ENCODE measurements around the gene SECISBP2.

SECISBP2 gene

GRCh38 chr9:89383030-89383720 is 64.9 kb downstream of the SECISBP2 start:
- no peak for FAIRE-seq

DNA sequence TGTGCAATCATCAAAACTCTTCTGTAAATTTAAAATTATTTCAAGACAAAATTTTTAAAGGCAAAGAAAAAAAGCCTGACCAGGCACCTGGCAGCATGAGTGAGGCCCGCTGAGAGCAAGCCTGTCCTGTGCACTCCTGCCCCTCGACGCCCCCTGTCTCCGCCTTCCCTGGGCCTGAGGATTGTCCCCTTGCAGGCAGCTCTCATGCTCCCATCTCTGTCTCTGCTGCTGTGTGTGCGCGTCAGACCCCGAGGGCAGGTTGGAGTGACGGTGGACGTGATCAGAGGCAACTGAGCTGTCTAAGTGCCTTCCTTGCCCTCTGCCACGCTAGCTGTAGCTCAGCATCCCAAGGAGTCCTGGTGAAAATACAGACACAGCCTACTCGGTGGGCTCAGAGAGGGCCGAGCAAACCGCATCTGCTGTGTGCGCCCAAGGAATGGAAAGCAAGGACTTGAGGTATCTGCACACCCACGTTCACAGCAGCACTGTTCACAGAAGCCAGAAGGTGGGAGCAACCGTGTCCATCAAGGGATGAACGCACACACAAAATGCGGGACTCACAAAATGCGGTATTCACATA is 65.5 kb downstream of the SECISBP2 start:
- no peak for FAIRE-seq

GRCh38 chr9:89384783-89385182 is 66.5 kb downstream of the SECISBP2 start:
- FAIRE-seq: no peak

- no peak for FAIRE-seq
Observed at GRCh38 chr9:89386206-89386605, 67.9 kb downstream of the SECISBP2 start.

DNA sequence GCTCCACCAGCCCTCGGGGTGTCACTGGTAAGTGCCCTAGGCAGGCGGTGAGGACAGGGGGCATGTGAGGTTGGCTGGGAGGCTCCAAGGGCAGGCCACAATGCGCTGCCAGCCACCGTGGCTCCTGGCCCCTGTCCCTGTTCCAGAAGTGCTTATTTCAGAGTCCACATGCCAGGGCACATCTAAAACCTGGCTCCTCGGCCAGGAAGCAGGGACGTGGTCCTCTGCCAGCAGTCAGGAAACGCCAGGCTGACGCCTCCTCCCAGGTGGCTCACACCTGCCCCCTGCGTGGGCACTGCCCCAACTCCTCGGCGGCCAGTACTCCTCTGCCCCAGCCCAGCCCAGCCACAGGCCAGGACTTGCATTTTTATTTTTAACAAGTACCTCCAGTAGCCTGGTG is 68.5 kb downstream of the SECISBP2 start:
- FAIRE-seq: no peak

DNA sequence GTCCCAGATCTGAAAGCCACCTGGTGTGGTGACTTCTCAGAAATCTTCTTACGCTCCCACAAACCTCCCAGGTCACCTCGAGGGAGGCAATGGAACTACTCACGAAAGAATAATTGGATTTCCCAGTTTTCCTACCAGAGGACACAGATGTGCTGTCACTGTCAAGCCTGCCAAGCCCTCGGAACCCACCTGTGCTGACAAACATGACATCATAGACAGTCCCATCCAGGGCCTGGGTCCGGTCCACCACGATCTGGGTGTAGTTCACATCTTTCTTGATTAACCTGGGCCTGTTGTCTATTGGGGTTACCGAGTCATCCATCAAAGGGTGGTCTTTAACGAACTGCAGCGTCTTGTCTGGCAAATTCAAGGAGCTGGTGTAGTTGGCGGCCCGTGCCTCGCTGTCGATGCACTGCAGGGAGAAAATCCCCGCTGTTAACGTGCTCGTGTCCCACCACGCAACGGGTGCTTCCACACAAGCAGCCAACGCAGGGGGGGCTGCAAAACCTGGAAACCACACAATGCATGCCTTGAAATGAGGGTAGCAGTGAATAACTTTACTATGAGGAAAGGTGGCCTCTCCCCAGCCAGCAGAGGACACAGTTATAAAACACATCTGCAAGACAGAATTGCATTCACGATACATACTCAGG is 69.0 kb downstream of the SECISBP2 start:
- FAIRE-seq: no peak

- FAIRE-seq: no peak
Observed at GRCh38 chr9:89388084-89388867, 70.0 kb downstream of the SECISBP2 start.

DNA sequence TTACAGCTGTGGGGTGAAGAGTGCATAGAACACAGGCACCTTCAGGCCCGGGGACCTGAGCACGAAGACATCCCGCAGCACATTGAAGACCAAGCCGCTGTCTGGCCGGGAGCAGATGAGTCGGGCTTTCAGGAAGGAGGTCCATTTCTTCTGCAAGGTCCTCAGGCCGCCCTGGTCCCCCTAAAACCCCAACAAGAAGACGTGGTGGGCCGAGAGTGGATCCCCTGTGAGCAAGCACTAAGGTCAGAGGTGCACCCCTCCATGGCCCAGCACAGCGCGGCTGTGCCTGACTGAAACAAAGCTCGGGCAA is 70.5 kb downstream of the SECISBP2 start:
- no peak for FAIRE-seq

DNA sequence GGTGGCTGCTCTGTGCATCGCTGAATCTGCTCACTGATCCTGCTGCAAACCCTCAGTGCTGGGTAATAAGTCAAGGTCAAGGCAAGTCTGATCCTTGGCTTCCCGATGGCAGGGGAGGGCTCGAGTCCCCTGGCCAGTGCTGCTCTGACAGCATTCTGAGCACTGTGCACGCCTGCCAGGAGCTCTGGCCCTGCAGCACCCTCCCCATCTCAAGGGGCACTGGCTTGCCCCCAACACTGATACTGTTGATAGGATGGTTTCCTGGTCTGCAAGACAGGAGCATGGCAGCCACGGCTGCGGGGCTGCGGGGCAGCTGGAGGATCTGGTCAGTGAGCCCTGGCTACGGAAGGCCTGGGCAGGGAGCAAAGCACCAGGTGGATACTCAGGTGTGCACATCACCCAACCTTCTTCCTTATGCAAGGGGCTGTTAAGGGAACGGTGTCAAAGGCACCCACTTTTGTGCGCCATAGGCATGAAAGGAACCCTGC is 71.8 kb downstream of the SECISBP2 start:
- FAIRE-seq: no peak

DNA sequence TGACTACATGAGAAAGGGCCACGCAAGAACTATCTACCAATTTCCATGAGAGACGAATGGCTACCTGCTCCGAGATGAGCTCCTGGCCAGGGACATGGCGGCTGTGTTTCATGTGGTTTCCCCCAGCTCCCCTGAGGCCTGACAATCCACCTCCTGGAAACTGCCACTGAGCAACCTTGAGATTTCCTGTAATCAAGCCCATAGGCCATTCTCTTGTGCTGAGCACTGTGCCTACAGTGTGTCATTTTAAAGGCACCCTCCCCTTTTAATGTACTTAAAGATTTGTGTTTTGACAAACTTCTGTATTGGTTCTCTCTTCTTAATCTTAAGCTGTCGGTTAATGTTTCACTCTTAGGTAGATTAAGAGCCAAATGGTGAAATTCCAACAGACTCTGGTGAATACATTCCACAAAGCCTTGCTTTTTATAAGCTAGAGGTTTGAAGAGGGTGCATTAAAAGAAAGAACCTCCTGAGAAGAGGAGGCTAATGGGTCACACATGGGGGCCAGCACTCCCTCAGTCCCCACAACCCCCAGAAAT is 72.3 kb downstream of the SECISBP2 start:
- no peak for FAIRE-seq

DNA sequence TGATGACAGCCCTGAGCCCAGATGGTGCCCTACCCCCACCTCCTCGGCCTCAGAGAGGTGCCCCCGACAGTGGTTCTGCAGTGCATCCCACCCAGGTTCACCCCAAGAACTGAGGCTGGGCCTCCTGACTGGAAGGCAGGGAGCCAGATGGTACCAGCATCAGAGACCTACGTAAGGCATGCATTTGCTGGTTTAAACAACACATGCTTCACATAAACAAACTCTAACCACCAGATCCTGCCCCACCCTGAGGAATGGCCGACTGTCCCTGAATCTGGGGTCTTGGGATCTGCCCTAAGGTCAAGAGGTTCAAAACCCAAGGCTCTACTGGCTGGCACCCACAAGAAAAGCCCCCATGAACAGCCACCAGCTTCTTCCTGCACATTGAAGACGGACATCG is 73.3 kb downstream of the SECISBP2 start:
- FAIRE-seq: no peak

GRCh38 chr9:89394412-89394811 is 76.1 kb downstream of the SECISBP2 start:
- FAIRE-seq: no peak

- no peak for FAIRE-seq
Observed at GRCh38 chr9:89395931-89396710, 77.8 kb downstream of the SECISBP2 start.

DNA sequence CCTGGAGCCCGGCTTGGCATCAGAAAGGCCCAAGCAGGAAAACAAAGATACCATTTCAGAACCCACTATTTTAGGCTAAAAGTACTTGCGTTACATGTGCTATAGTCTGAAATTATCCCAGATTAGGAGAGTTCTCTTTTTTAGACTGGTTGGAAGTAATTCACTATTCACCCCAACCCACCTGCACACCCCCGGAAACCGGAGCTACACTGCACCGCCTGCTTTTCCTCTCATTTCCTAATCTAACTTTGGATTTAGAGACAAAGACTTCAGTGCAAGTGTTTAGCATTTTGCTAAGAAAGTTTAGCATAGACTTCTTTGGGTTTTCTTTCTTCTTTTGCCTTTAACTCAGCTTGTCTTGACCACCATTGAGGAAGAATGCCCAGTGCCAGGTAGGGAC is 79.2 kb downstream of the SECISBP2 start:
- no peak for FAIRE-seq

DNA sequence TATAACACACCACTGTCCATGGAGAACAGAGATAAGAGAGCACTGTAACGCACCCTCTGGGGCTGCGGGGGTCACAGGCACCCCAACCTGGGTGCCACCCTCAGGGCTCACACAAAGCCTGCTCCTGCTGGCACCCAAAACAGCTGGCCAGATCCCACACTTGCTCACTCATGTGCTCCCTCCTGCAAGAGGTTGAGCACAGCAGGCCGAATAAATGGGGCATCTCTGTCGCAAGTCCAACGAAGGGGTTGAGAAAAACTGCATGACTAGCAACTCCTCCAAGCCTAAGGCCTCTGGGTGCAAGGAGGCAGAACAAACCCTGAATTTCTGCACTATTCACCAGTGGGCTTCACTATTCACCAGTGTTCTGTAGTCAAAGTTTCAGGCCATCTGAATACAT is 80.3 kb downstream of the SECISBP2 start:
- no peak for FAIRE-seq

DNA sequence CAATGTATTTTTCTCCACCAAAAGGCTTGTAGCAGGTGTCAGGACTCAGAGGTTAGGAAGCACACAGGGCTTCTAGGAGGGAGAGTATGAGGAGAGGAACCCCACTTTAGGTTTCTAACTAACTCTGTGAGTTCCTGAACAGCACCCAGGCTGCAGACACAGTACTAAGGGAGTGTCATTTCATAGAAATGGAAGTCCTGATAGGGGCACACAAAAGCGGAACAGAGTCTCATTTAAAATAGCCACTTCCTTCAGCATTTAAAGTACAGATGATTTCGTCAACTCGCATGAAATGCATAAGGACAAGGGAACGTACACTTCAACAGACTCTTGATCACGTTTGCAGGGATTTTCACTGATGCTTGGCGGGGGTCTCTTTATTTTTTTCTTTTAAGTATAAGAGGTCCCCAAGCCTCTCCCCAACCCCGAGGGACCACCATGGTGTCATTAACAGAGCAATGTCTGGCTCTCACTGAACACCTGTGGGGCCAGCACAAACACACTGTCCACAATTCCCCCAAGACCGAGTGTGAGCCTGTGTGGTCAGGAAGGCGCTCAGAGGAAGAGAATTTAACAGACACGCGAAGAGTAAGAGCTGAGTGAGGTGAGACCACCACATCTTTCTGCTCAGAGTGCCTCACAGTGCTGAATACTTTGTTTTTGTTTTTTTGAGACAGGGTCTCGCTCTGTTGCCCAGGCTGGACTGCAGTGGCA is 82.3 kb downstream of the SECISBP2 start:
- no peak for FAIRE-seq

DNA sequence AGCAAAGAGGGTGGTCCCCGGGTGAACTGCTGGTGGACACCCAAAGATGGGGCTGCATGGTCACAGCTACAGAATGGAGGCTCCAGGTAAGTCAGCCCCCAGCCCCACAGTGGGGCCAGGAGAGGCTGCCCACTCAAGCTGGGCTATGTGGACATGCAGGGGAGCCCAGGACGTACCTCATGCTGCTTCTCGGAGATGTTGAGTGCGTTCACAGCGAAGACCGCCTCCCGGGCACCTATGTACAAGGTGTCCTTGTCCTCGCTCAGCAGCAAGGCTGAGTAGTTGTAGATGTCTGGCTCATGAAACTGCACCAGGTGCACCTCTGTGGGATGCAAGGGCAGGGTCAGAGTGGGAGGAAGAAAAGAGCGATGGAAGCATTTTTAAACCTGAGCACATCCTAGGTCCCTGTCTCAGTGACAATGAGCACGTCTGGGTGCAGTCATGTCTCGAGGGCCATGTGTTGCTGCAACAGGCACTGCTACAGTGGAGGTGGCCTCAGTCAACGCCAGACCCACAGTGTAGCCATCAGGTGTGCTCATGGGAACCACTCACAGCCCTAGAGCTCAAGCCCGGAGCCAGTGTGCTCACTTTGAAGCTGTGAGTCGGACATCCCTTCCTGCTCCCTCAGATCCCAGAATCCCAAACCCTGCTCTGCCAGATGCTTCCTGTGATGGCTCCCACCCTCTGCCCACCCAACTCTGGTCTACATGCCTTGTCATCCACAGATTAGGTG is 84.6 kb downstream of the SECISBP2 start:
- no peak for FAIRE-seq

DNA sequence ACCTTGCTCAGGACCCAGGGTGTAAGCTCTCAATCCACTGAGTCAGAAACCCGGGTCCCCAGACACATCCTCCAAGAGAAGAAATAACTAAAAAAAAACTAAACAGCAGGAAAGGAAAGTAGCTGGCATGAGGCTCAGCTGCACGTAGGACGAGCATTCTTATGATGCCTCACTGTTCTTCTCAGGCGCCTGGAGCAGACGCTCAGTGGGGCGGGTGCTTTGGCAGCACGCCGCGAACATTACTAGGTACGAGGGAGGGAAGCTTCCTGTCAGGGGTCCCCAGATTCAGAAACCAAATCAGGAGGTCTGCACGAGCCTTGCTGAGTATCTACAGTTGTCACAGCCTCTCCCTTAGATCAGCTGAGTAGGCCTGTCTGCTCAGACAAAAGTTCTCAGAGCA is 85.8 kb downstream of the SECISBP2 start:
- no peak for FAIRE-seq

DNA sequence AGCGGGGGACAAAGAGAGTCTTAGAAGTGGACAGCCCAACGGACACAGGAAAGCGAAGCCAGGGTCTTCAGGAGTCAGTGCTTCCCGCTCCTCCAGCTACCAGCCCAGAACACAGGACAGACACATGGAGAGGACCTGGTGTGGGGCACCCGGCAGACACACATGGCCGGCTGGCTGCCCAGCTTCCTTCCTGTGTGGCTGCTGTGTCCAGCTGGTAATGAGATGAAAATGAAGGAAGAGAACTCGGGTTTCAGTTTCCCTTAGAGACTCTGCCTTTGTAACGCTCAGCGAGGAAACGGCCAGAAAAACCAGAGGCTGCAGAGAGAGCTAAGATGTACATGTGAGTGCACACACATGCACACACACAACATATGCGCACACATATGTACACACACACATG is 87.5 kb downstream of the SECISBP2 start:
- no peak for FAIRE-seq

- FAIRE-seq: no peak
Observed at GRCh38 chr9:89407070-89407469, 88.8 kb downstream of the SECISBP2 start.

DNA sequence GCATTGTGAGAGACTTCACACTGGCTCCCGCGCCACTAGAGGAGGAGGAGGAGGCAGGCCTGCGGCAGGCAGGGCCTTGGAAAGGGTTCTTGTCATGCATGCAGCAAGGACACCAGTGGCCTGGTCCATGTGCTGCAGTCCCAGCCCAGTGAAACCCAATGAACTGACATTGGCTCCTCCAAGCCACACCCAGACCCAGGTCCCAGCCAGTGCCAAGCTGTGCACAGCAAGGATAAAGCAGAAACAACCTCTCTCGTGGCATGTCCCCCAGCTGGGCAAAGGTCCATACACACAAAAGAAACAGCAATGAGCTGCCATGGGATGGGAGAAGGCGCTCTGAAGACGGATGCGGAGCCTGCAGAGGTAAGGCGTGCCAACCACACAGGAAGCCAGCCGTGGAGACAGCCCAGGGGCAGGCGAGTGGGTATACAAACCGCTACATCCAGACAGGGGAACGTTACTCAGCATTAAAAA is 90.4 kb downstream of the SECISBP2 start:
- no peak for FAIRE-seq

All from G401.6 (cell line).